Measurements from ENCODE around the gene IQCC. TPM values are rescaled to one million over a fixed set of nuclear protein-coding genes. Genes with fewer than 3 reads are reported as not detected.

IQCC gene
- total RNA-seq, 4 donors from 2014 or later = 1.00 to 2.0 (median 1.9) TPM; not detected in 1

DNA sequence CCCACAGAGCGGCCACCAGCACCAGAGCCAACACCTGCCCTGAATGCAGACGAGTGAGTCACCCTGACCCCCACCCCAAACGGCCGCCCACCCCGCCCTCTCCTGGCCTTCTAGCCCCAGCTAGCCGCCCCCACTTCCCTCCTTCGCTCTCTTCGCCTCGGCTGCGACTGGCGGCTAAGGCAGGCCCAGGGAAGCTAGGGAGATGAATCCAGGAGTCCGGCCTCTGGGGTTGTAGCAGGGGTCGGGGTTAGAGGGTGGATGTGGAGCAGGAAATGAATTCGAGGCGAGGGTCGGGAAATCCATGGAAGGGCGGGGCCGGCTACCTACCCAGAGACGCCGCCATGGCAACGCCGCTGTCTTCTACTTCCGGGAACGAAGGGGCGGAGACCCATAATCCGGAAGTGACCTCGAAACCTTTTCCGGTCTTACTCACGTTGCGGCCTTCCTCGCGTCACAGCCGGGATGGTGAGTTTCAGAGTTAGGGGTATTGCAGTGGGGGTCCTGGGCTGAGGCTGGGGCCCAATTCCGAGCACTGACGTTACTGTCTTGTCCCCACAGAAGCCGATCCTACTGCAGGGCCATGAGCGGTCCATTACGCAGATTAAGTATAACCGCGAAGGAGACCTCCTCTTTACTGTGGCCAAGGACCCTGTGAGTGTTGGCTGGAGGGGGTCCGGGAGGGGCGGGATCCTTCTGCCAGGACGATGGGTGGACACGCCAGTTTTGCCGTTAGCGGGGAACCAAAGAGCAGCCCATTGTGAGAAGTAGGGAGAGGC, 16.7 kb downstream of the IQCC start, which contains the start of the genes EIF3I and TMEM234:
Gene EIF3I (plus strand): TSS at position 428 of the 776 bp plus-strand sequence. CDS start 35 bp downstream, at position 463.
Gene TMEM234 (minus strand): TSS at position 374 of the 776 bp plus-strand sequence. CDS start 31 bp downstream, at position 343.
- WGBS, 2 donors (ENCODE audit: low coverage in 1 of 2) = 0% methylated on average over 45 of the region's 46 CpGs; no CpG with 5 or more reads in 1 of the 2 donors
- in situ Hi-C loops (cut with MboI; ENCODE audit: low pct_ligation_motif_present in 1 of 4, low pct_unique_long_range_greater_than_20kb in 1 of 4, low sequenced_read_pairs in 3 of 4) = loop anchor here in 1 of 4 donors (25.0 kb wide), 1 partner anchor 165 kb away; the partner anchor contains the start of gene BSDC1
- peak; percentile 95 for DNase-seq
- no peaks in the 10 kb centered on the region for H3K27me3 ChIP-seq
- no peak for TF ChIP-seq EP300 (IDR thresholded peaks at IDR 0.05; ENCODE audit: low read depth)
- TF ChIP-seq POLR2A (IDR thresholded peaks at IDR 0.05) = peak; percentile 71
- TF ChIP-seq POLR2AphosphoS5 (IDR thresholded peaks at IDR 0.05) = peak; percentile 81 to 90 (median 85)
- TF ChIP-seq, protein P1, sequence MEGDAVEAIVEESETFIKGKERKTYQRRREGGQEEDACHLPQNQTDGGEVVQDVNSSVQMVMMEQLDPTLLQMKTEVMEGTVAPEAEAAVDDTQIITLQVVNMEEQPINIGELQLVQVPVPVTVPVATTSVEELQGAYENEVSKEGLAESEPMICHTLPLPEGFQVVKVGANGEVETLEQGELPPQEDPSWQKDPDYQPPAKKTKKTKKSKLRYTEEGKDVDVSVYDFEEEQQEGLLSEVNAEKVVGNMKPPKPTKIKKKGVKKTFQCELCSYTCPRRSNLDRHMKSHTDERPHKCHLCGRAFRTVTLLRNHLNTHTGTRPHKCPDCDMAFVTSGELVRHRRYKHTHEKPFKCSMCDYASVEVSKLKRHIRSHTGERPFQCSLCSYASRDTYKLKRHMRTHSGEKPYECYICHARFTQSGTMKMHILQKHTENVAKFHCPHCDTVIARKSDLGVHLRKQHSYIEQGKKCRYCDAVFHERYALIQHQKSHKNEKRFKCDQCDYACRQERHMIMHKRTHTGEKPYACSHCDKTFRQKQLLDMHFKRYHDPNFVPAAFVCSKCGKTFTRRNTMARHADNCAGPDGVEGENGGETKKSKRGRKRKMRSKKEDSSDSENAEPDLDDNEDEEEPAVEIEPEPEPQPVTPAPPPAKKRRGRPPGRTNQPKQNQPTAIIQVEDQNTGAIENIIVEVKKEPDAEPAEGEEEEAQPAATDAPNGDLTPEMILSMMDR (IDR thresholded peaks at IDR 0.05) = no peak
- peak within 1 kb of the TSS; percentile 79 to 98 (median 90) for H3K4me3 ChIP-seq
- peaks cover 0 to 12% (median 3%) of the 10 kb centered on the region in 4 donors for H3K36me3 ChIP-seq
- H3K27ac ChIP-seq = peak within 1 kb of the TSS; percentile 87 to 93 (median 91)
- no peaks in the 10 kb centered on the region for H3K9me3 ChIP-seq
- peaks cover 20 to 29% (median 24%) of the 10 kb centered on the region in 4 donors for H3K4me1 ChIP-seq
- intact Hi-C loops (cut with DNase I; ENCODE audit: low total_unique reads) = no loop called here

DNA sequence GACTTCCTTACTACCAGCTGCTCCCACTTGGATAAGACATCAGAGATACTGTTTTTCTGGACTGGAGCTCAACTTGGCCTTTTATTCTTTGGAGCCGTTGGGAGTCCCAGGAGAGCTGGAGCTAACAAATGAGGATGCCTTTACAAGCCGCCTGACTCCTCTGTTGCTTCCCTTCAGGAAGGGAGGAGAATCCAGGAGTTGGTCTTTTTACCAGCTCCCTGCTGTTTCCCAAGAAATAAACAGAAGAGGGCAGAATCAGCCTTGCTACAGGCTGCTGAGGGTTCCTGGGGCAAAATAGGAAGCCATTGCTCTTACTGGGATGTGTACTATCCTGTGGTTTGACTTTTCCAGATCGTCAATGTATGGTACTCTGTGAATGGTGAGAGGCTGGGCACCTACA, 18.2 kb downstream of the IQCC start:
- no peak for DNase-seq
- no peaks in the 10 kb centered on the region for H3K27me3 ChIP-seq
- H3K27ac ChIP-seq = peak overlapping the region in 3 of 4 donors; percentile 91 to 93 (median 91)
- peaks cover 20 to 29% (median 24%) of the 10 kb centered on the region in 4 donors for H3K4me1 ChIP-seq
- in situ Hi-C loops (cut with MboI; ENCODE audit: low pct_ligation_motif_present in 1 of 4, low pct_unique_long_range_greater_than_20kb in 1 of 4, low sequenced_read_pairs in 3 of 4) = loop anchor here in 1 of 4 donors (25.0 kb wide), 1 partner anchor 164 kb away; the partner anchor contains the start of gene BSDC1
- intact Hi-C loops (cut with DNase I; ENCODE audit: low total_unique reads) = no loop called here
- WGBS, 2 donors (ENCODE audit: low coverage in 1 of 2) = 78% methylated on average over 3 of the region's 3 CpGs; no CpG with 5 or more reads in 1 of the 2 donors
- H3K4me3 ChIP-seq = no peak overlapping the region
- no peaks in the 10 kb centered on the region for H3K9me3 ChIP-seq
- peaks cover 0 to 23% (median 9%) of the 10 kb centered on the region in 4 donors for H3K36me3 ChIP-seq
- no peak for TF ChIP-seq POLR2A (IDR thresholded peaks at IDR 0.05)
- TF ChIP-seq EP300 (IDR thresholded peaks at IDR 0.05; ENCODE audit: low read depth) = no peak
- TF ChIP-seq, protein P1 (IDR thresholded peaks at IDR 0.05) = no peak
- no peak for TF ChIP-seq POLR2AphosphoS5 (IDR thresholded peaks at IDR 0.05)

DNA sequence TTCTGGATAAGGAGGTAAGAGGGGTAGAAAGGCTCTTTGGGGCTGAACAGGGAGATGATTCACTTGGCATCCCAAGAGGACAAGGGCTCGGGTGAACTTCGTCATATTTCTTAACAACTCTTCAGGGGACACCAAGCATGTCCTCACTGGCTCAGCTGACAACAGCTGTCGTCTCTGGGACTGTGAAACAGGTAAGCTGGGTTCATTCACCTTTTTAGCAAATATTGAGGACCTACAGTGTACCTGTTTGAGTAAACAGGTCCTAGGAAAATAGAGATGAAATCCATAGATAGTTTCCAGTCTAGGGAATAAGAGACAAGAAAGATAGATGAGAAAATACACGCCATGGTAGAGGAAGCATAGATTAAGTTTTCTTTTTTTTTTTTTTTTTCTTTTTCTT, 18.8 kb downstream of the IQCC start:
- Histone ChIP-seq H3K4me3 (no peak overlapping the region), H3K36me3 (peaks cover 0 to 29% (median 12%) of the 10 kb centered on the region in 4 donors), H3K4me1 (peaks cover 20 to 29% (median 24%) of the 10 kb centered on the region in 4 donors), H3K27me3 (no peaks in the 10 kb centered on the region), H3K27ac (no peak overlapping the region), H3K9me3 (no peaks in the 10 kb centered on the region)
- intact Hi-C loops (cut with DNase I; ENCODE audit: low total_unique reads) = no loop called here
- in situ Hi-C loops (cut with MboI; ENCODE audit: low pct_ligation_motif_present in 1 of 4, low pct_unique_long_range_greater_than_20kb in 1 of 4, low sequenced_read_pairs in 3 of 4) = loop anchor here in 1 of 4 donors (25.0 kb wide), 1 partner anchor 163 kb away; the partner anchor contains the start of gene BSDC1
- 93 to 96% methylated on average over 3 to 4 of the region's 4 CpGs for WGBS, 2 donors (ENCODE audit: low coverage in 1 of 2)
- TF ChIP-seq, protein P1 (IDR thresholded peaks at IDR 0.05) = no peak
- TF ChIP-seq POLR2AphosphoS5 (IDR thresholded peaks at IDR 0.05) = no peak
- no peak for TF ChIP-seq POLR2A (IDR thresholded peaks at IDR 0.05)
- TF ChIP-seq EP300 (IDR thresholded peaks at IDR 0.05; ENCODE audit: low read depth) = no peak
- no peak for DNase-seq

DNA sequence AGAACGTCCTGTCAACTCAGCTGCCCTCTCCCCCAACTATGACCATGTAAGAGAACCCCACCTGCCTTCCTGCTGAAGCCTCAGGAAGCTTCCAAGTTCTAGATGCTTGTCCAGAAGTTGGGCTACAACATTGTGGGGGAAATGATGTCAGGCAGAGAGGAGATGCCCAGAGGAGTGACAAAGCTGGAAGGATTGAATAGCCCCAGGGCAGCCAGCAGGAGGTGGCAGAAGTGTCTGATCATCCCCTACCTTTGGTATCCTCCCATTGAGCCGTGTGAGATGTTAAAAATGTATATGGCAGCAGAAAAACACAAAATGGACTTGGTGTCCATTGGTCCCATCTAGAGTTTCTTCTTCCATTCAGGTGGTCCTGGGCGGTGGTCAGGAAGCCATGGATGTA, 23.3 kb downstream of the IQCC start:
- peaks cover 0 to 58% (median 27%) of the 10 kb centered on the region in 4 donors for H3K36me3 ChIP-seq

More for the DNA sequence above, 23.3 kb downstream of the IQCC start:
- no peak overlapping the region for H3K27ac ChIP-seq
- H3K4me1 ChIP-seq = peaks cover 2 to 5% (median 3%) of the 10 kb centered on the region in 4 donors
- 80 to 86% methylated on average over 2 to 3 of the region's 3 CpGs for WGBS, 2 donors (ENCODE audit: low coverage in 1 of 2)
- no peak overlapping the region for H3K4me3 ChIP-seq
- intact Hi-C loops (cut with DNase I; ENCODE audit: low total_unique reads) (no loop called here), in situ Hi-C loops (cut with MboI; ENCODE audit: low pct_ligation_motif_present in 1 of 4, low pct_unique_long_range_greater_than_20kb in 1 of 4, low sequenced_read_pairs in 3 of 4) (no loop called here)
- H3K9me3 ChIP-seq = no peaks in the 10 kb centered on the region
- TF ChIP-seq, protein P1 (IDR thresholded peaks at IDR 0.05) = no peak
- no peak for TF ChIP-seq POLR2A (IDR thresholded peaks at IDR 0.05)
- no peak for TF ChIP-seq POLR2AphosphoS5 (IDR thresholded peaks at IDR 0.05)
- TF ChIP-seq EP300 (IDR thresholded peaks at IDR 0.05; ENCODE audit: low read depth) = no peak
- H3K27me3 ChIP-seq = no peaks in the 10 kb centered on the region
- DNase-seq = no peak
